Activated T-cell treated with anti-CD3 and anti-CD28 coated beads, Interleukin-2, amount 50 U/mL, for 4 hours (primary cell): ENCODE measurements around the gene HELT. TPM values are rescaled to one million over a fixed set of nuclear protein-coding genes. Genes with fewer than 3 reads are reported as not detected.
"Not testable (repeated sequence)": the region's sequence is repeated elsewhere in the genome, so short reads cannot be mapped to it uniquely, and the experiment has no call there.

Experiments used
- ATAC-seq, 2 donors: fragments of 200-7000 bp; cut with Tn5 transposase; one replicate each; pipeline ENCODE4 v1.10.0; 2021
- DNase-seq: peaks from one replicate; pipeline ENCODE4 v3.0.0-alpha.2; 2020
- H3K27me3 Mint-ChIP-seq: one replicate; pipeline ENCODE4 v1.8.0; 2021; ENCODE audit warnings: low read depth, mixed read lengths
- H3K36me3 Mint-ChIP-seq: one replicate; pipeline ENCODE4 v1.8.0; 2022; ENCODE audit warnings: mixed read lengths; ENCODE audit not compliant: insufficient read depth
- H3K4me1 Mint-ChIP-seq: one replicate; pipeline ENCODE4 v1.8.0; 2021; ENCODE audit warnings: low read depth, mixed read lengths
- H3K4me3 Mint-ChIP-seq: one replicate; pipeline ENCODE4 v1.8.0; 2021; ENCODE audit warnings: mild to moderate bottlenecking, moderate library complexity, mixed read lengths
- H3K9me3 Mint-ChIP-seq: one replicate; pipeline ENCODE4 v1.8.0; 2021; ENCODE audit warnings: mixed read lengths
- total RNA-seq, 3 donors: library from RNA; stranded (reverse); gene quantifications; one replicate each; pipeline ENCODE4 v1.2.1, GENCODE V29; 2021

The HELT gene, protein sequence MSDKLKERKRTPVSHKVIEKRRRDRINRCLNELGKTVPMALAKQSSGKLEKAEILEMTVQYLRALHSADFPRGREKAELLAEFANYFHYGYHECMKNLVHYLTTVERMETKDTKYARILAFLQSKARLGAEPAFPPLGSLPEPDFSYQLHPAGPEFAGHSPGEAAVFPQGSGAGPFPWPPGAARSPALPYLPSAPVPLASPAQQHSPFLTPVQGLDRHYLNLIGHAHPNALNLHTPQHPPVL
- not detected for total RNA-seq

DNA sequence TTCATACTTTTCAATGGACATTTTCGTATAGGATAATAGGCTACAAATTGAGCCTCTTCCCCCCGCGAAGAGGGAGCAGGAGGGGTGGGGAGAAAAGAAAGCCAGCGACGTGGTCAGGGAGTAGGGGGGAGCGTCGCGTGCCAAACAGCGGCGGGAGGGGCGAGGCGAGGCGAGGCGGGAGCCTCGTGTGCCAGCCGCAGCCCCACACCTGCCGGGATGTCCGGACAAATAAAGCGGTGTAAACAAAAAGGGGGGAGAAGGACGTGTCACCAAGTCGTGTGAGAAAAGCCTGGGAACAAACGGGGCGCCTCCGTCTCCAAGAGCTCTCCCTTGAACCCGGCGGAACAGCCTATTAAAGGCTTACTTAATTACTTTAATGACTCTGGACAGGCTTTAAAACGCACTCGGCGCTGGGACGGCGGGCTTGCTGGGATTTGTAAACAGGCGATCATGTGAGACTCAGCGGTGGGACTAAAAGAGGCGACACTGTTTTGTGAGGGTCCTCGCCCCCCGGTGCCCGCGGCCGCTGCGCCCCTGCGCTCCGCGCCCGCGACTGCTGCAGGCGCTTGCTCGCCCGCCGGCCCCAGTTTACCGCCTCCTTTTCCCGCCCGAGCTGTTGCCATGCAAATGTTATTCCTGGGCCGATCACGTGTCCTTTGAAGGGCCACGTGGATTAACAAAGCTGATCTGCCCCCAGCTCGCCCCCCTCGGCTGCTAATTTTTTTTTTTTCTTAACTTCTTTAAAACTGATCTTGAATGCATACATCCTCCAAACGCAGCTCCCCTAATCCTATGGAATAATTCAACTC, at the start of gene HELT:
Gene HELT, plus strand, starts transcription at position 527 of the 809 bp plus-strand sequence. CDS start 439 bp downstream, outside the sequence.
- H3K4me1 Mint-ChIP-seq = peaks cover 14% of the 10 kb centered on the region
- DNase-seq (no peak), ATAC-seq (no peak)
- H3K9me3 Mint-ChIP-seq = no peaks in the 10 kb centered on the region
- peaks cover 82% of the 10 kb centered on the region for H3K27me3 Mint-ChIP-seq
- H3K4me3 Mint-ChIP-seq = no peak within 1 kb of the TSS
- H3K36me3 Mint-ChIP-seq = no peaks in the 10 kb centered on the region

DNA sequence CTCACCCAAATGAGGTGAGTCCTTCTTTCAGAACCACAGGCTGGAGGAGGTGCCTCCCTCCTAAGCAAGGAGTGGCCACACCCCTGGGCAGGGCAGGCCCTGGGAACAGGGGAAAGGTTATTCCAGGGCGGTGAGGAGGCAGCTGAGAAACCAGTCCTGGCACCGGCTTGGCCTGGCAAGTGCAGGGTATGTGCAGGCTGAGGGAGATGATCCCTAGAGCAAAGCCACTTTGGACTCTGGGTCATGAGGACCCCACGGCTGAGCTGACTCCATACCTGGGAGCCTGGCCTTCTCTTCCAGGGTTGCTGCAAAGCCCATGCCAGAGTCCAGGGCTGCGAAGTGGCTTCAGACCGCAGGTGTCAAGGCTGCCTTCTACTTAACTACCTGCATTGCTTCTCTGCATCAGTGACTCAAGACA, 49.5 kb upstream of the HELT start:
- DNase-seq (no peak), ATAC-seq (no peak)
- Mint-ChIP-seq H3K4me3 (no peak overlapping the region), H3K4me1 (peaks cover 3% of the 10 kb centered on the region), H3K36me3 (peaks cover 4% of the 10 kb centered on the region), H3K27me3 (peaks cover 12% of the 10 kb centered on the region), H3K9me3 (peaks cover 17% of the 10 kb centered on the region)

DNA sequence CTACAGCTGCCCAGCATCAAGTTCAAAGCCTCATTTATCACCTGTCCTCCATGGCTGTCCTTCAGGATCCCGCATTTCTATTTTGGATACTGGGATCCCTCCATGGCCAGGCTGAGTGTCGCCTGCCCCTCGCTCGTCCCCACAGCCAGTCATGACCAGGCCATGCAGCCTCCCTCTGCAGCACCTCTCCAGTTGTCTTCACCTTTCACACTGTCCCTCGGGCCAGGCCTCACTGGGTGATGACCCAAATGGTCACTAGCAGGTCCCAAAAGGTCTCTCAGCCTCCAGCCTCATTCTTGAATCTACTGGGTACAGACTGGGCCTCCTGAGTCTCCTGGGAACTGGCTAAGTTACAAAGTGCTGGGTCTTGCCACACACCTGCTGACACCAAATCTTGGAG, 48.7 kb upstream of the HELT start:
- H3K36me3 Mint-ChIP-seq = peaks cover 4% of the 10 kb centered on the region
- H3K4me3 Mint-ChIP-seq = no peak overlapping the region
- H3K9me3 Mint-ChIP-seq = peaks cover 17% of the 10 kb centered on the region
- peaks cover 3% of the 10 kb centered on the region for H3K4me1 Mint-ChIP-seq
- no peak for DNase-seq
- H3K27me3 Mint-ChIP-seq = peaks cover 12% of the 10 kb centered on the region
- ATAC-seq = no peak

DNA sequence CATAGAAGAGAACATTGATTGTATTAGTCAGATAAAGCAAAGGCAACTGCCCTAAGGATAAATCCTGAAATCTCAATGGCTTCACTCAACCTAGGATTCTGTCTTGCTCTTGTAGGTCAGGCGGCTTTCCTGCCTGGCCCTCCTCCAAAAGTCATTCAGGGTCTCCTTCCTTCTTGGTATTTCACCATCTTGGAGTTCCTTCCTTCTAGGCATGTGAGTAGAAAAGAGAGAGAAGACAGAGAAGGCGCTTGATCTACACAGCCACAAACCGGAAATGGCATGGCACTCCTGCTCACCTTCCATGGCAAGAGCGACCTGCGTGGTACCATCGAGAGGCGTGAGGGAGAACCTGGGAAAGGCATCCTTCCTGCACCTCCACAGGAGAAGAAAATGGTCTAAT, 45.3 kb upstream of the HELT start:
- no peak overlapping the region for H3K4me3 Mint-ChIP-seq

DNA sequence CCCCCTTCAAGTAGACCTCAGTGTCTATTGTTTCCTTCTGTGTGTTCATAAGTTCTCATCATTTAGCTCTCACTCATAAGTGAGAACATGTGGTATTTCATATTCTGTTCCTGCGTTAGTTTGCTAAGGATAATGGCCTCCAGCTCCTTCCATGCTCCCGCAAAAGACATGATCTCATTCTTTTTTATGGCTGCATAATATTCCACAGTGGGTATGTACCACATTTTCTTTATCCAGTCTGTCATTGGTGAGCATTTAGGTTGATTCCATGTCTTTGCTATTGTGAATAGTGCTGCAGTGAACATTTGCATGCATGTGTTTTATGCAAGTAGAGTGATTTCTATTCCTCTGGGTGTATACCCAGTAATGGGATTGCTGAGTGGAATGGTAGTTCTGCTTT, 41.9 kb upstream of the HELT start:
- peaks cover 29% of the 10 kb centered on the region for H3K27me3 Mint-ChIP-seq
- not testable (repeated sequence) for DNase-seq, ATAC-seq, H3K9me3 Mint-ChIP-seq, H3K4me1 Mint-ChIP-seq, H3K4me3 Mint-ChIP-seq, H3K36me3 Mint-ChIP-seq

More for the DNA sequence above, 45.3 kb upstream of the HELT start:
- peaks cover 2% of the 10 kb centered on the region for H3K36me3 Mint-ChIP-seq
- peaks cover 17% of the 10 kb centered on the region for H3K27me3 Mint-ChIP-seq
- H3K4me1 Mint-ChIP-seq = no peaks in the 10 kb centered on the region
- ATAC-seq (no peak), DNase-seq (no peak)
- peaks cover 13% of the 10 kb centered on the region for H3K9me3 Mint-ChIP-seq

DNA sequence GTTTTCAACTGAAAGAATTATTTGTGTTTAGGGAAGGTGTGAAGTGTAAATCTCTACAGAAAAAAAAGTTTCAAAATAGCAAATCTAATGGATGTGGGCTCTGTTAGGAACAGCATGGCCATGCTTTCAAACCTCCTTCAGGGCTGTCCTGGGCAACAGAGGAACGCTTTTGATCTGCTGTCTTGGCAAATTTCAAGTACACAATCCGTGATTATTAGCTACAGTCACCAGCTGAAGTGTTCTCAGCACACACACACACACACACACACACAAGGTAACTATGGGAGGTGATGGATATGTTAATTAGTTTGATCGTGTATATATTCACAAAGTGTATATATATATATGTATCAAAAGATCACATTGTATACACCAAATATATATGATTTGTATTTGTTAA, 40.5 kb upstream of the HELT start:
- DNase-seq = no peak
- Mint-ChIP-seq H3K27me3 (peaks cover 25% of the 10 kb centered on the region), H3K36me3 (no peaks in the 10 kb centered on the region), H3K4me3 (no peak overlapping the region), H3K9me3 (no peaks in the 10 kb centered on the region), H3K4me1 (no peaks in the 10 kb centered on the region)
- ATAC-seq = no peak

DNA sequence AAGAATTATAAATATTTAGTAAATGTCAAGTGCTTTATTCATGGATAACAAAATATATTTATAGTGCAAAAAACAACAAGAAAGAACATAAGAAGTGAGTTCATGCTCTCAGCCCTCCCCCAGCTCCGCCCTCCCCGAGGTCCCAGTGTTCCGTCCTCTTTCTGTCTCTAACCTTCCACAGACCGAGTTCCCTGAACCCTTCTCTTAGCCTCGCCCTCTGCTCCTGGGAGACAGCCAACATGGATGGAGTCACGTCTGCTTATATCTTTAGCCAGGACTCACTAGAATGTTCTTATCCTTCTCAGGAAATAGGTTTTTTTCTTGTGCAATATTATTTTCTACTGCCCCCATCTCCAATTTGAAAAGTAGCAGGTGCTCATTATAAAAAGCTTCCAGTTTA, 40.1 kb upstream of the HELT start:
- no peaks in the 10 kb centered on the region for H3K4me1 Mint-ChIP-seq
- DNase-seq = no peak
- no peak overlapping the region for H3K4me3 Mint-ChIP-seq
- H3K9me3 Mint-ChIP-seq = no peaks in the 10 kb centered on the region
- peaks cover 20% of the 10 kb centered on the region for H3K27me3 Mint-ChIP-seq
- ATAC-seq = no peak
- H3K36me3 Mint-ChIP-seq = no peaks in the 10 kb centered on the region

DNA sequence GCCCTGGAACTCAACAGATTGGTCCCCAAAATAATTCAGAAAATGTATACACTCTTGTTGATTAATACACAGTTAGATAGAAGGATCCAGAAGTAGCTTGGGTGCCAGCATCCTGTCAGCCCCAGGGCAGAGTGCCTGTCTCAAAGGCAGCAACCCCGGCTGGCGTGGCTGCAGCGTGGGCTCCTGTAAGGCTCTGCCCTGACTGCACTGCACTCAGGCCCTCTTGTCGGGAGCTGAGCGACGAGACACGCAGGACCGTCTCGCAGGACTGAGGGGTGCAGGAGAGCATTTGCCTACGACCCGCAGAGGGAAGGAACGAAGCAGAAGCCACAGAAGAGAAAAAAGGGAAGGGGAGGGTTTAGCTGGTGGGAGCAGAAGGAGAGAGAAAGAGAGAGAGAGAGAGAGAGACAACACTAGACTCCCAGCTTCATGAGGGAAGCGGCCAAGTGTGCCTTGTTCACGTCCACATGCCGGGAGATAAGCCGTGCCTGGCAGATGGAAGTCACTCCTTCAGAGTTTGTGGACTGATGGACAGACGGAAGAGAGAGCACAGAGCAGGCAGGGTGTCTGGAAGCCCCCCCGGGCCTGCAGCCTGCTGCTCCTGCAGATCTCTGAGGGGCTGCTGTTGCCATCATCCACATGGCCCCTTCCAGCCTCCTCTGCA, 38.7 kb upstream of the HELT start:
- Mint-ChIP-seq H3K4me1 (no peaks in the 10 kb centered on the region), H3K27me3 (peaks cover 19% of the 10 kb centered on the region), H3K9me3 (no peaks in the 10 kb centered on the region), H3K36me3 (no peaks in the 10 kb centered on the region), H3K4me3 (no peak overlapping the region)
- ATAC-seq (no peak), DNase-seq (no peak)

DNA sequence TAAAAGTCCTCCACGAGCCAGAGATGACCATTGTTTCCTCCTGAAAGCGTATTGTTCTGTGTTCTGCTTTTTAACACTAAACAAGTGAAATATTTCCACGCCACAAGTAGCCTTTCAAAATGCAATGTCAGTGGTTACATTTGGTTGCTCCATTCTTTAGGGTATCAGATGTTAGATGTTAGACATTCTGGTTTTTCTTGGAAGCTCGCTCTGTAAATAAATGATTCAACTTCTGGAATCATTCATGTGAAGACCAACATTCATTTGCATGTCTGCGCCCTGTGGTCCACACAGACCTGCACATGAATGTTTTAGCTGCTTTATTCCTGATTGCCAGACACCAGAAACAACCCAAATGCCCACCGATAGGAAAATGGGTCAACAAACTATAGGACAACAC, 38.0 kb upstream of the HELT start:
- Mint-ChIP-seq H3K4me3 (no peak overlapping the region), H3K36me3 (no peaks in the 10 kb centered on the region)

DNA sequence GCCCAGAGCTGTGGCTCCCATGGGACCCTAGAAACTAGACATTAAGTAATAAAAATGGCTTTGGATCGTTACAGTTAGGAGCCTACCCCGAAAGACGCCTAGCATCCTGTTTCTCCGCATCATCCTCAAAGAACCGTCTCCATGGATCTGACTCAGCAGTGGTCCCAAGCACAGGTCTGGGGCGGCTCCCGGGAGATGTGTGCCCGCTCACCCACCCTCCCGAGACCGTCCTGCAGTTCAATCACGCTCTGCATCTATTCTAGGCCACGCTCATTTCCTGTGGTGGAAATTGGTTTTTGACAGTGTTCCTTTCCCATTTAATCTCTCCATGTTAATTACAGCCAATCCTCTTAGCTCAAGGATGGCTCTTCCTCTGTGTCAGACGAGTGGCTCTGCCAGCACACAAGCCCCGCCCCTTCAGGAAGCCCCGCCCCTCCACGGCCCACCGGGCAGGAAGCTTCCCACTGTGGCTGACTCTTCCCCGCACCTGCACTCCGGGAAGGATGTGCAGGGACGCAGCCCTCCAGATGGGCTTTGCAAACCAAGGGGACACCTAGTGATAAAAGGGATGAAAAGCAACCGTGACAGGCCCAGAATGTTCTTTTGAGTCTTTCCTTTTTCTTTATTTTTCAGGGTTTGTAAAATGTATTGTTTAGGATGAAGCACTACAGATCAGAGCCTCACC, 34.5 kb upstream of the HELT start:
- Mint-ChIP-seq H3K9me3 (no peaks in the 10 kb centered on the region), H3K4me1 (no peaks in the 10 kb centered on the region), H3K36me3 (no peaks in the 10 kb centered on the region), H3K4me3 (no peak overlapping the region), H3K27me3 (peaks cover 8% of the 10 kb centered on the region)
- ATAC-seq (peak; percentile 67 to 87), DNase-seq (peak; percentile 56)

More for the DNA sequence above, 38.0 kb upstream of the HELT start:
- H3K27me3 Mint-ChIP-seq = peaks cover 14% of the 10 kb centered on the region
- H3K9me3 Mint-ChIP-seq = no peaks in the 10 kb centered on the region
- no peak for ATAC-seq
- H3K4me1 Mint-ChIP-seq = no peaks in the 10 kb centered on the region
- no peak for DNase-seq

DNA sequence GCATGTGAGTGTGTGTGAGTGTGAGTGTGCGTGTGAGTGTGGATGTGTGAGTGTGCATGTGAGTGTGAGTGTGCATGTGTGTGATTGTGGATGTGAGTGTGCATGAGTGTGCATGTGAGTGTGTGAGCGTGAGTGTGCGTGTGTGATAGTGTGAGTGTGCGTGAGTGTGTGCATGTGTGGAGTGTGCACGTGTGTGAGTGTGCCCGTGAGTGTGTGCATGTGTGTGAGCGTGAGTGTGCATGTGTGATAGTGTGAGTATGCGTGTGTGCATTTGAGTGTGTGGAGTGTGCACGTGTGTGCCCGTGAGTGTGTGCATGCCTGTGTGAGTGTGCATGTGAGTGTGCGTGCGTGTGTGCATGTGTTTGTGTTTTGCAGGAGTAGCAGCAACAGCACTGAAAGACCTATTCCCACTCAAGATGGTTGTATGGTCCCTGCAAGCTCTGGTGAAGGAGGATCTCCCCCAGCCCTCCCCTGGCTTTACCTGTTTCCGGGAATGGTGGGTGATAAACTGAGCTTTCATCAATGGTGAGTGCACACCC, 30.7 kb upstream of the HELT start:
- Mint-ChIP-seq H3K4me1 (no peaks in the 10 kb centered on the region), H3K9me3 (no peaks in the 10 kb centered on the region), H3K27me3 (no peaks in the 10 kb centered on the region), H3K36me3 (no peaks in the 10 kb centered on the region), H3K4me3 (no peak overlapping the region)
- DNase-seq (no peak), ATAC-seq (no peak)

DNA sequence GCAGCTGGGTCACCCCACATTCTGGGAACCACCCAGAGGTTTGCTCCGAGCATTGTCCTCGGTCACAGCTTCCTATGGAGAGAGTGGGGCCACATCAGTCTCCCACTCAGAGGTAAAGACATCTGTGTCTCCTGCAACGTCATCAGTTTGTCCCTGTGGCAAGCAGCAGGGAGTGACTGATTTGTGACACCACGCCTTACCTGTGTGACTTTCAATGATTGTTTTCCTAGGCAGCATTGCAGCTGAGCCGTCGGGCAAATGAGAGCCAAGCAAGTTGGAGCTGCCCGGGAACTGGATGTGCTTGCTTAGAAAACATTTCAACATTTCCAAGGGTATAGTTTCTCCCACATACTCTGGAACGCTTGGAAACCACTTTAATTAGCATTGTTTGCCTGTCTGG, 29.7 kb upstream of the HELT start:
- H3K36me3 Mint-ChIP-seq = no peaks in the 10 kb centered on the region
- no peaks in the 10 kb centered on the region for H3K27me3 Mint-ChIP-seq
- H3K9me3 Mint-ChIP-seq = no peaks in the 10 kb centered on the region
- no peak overlapping the region for H3K4me3 Mint-ChIP-seq
- no peak for ATAC-seq
- no peaks in the 10 kb centered on the region for H3K4me1 Mint-ChIP-seq
- DNase-seq = no peak

DNA sequence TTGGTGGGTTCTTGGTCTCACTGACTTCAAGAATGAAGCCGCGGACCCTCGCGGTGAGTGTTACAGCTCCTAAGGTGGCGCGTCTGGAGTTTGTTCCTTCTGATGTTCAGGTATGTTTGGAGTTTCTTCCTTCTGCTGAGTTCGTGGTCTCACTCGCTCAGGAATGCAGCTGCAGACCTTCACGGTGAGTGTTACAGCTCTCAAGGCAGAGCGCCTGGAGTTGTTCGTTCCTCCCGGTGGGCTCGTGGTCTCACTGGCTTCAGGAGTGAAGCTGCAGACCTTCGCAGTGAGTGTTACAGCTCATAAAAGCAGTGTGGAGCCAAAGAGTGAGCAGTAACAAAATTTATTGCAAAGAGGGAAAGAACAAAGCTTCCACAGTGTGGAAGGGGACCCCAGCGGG, 29.0 kb upstream of the HELT start:
- not testable (repeated sequence) for H3K36me3 Mint-ChIP-seq, H3K27me3 Mint-ChIP-seq, DNase-seq, ATAC-seq, H3K4me1 Mint-ChIP-seq, H3K9me3 Mint-ChIP-seq, H3K4me3 Mint-ChIP-seq

DNA sequence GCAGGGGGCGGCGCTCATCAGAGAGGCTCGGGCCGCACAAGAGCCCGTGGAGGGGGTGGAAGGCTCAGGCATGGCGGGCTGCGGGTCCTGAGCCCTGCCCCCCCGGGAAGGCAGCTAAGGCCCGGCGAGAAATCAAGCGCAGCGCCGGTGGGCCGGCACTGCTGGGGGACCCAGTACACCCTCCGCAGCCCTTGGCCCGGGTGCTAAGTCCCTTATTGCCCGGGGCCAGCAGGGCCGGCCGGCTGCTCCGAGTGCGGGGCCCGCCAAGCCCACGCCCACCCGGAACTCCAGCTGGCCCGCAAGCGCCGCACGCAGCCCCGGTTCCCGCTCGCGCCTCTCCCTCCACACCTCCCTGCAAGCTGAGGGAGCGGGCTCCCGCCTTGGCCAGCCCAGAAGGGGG, 28.2 kb upstream of the HELT start:
- ATAC-seq, DNase-seq, H3K9me3 Mint-ChIP-seq, H3K27me3 Mint-ChIP-seq, H3K4me3 Mint-ChIP-seq, H3K4me1 Mint-ChIP-seq, H3K36me3 Mint-ChIP-seq: not testable (repeated sequence)
